ENCODE data around the gene ADISSP. TPM values are rescaled to one million over a fixed set of nuclear protein-coding genes. Genes with fewer than 3 reads are reported as not detected.
A peak's percentile ranks its signal among the peaks of the same experiment; 100 is the strongest.

The ADISSP gene
- total RNA-seq, 2 experiments from 2014 or later, result 37.4 to 38.5 TPM

- no peaks in the 10 kb centered on the region for H3K9me3 Mint-ChIP-seq (ENCODE audit: insufficient read depth)
- H3K4me3 Mint-ChIP-seq, result no peak overlapping the region
- ChIA-PET POLR2A (interaction anchor here (0.8 kb wide), 1 partner anchor 15 kb away, joined by 3 read pairs; the partner anchor contains the start of gene ADISSP), CTCF (interaction anchor here (0.6 to 3.3 kb wide), 13 partner anchors 12 to 332 kb away, joined by 3 to 33 read pairs (median 3); partner anchors contain the start of genes ADISSP, AP5S1 and SPEF1)
- peaks cover 4% of the 10 kb centered on the region for H3K4me1 Mint-ChIP-seq (ENCODE audit: low read depth)
- ATAC-seq, result peak; percentile 71
- peak; percentile 72 for DNase-seq
- H3K27me3 Mint-ChIP-seq (ENCODE audit: low read depth), result no peaks in the 10 kb centered on the region
- no peak overlapping the region for H3K27ac Mint-ChIP-seq
- H3K36me3 Mint-ChIP-seq (ENCODE audit: low read depth), result peaks cover 10% of the 10 kb centered on the region
Observed at GRCh38 chr20:3753098-3753497, 14.5 kb downstream of the ADISSP start.

GRCh38 chr20:3752386-3752759 lies 15.2 kb downstream of the ADISSP start:
- H3K9me3 Mint-ChIP-seq (ENCODE audit: insufficient read depth), result no peaks in the 10 kb centered on the region
- no peak for DNase-seq
- ChIA-PET POLR2A (no interaction called here), CTCF (interaction anchor here (0.6 to 3.3 kb wide), 12 partner anchors 11 to 333 kb away, joined by 3 to 33 read pairs (median 4); partner anchors contain the start of genes ADISSP, AP5S1 and SPEF1)
- H3K27me3 Mint-ChIP-seq (ENCODE audit: low read depth), result no peaks in the 10 kb centered on the region
- no peak overlapping the region for H3K27ac Mint-ChIP-seq
- no peak for ATAC-seq
- H3K36me3 Mint-ChIP-seq (ENCODE audit: low read depth), result peaks cover 4% of the 10 kb centered on the region
- no peak overlapping the region for H3K4me3 Mint-ChIP-seq
- peaks cover 4% of the 10 kb centered on the region for H3K4me1 Mint-ChIP-seq (ENCODE audit: low read depth)

GRCh38 chr20:3751675-3752385 lies 15.7 kb downstream of the ADISSP start:
- no peaks in the 10 kb centered on the region for H3K27me3 Mint-ChIP-seq (ENCODE audit: low read depth)
- no peak overlapping the region for H3K27ac Mint-ChIP-seq
- POLR2A ChIA-PET, result no interaction called here

DNA sequence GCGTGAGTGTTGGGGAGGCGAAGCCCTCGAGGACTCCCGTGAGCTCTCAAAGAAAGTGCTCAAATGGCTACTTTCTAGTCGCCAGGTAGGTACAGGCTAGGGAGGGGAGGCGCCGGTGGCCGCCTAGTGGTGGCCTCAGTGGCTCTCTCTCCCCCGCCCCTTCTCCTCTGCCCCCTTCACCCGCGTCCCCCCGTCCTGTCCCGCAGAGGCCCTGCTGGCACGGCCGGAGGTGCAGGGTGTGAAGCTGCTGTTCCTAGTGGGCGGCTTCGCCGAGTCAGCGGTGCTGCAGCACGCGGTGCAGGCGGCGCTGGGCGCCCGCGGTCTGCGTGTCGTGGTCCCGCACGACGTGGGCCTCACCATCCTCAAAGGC lies 16.3 kb downstream of the ADISSP start:
- Mint-ChIP-seq H3K27ac (no peak overlapping the region), H3K9me3 (ENCODE audit: insufficient read depth) (no peaks in the 10 kb centered on the region), H3K36me3 (ENCODE audit: low read depth) (no peaks in the 10 kb centered on the region), H3K4me3 (no peak overlapping the region), H3K27me3 (ENCODE audit: low read depth) (no peaks in the 10 kb centered on the region), H3K4me1 (ENCODE audit: low read depth) (peaks cover 4% of the 10 kb centered on the region)
- DNase-seq (no peak), ATAC-seq (no peak)
- ChIA-PET CTCF (interaction anchor here (0.8 to 3.1 kb wide), 8 partner anchors 8 to 188 kb away, joined by 3 to 11 read pairs (median 4); partner anchors contain the start of genes ADISSP and CENPB), POLR2A (no interaction called here)

More at GRCh38 chr20:3751675-3752385, 15.7 kb downstream of the ADISSP start:
- CTCF ChIA-PET, result interaction anchor here (0.9 to 3.3 kb wide), 6 partner anchors 9 to 104 kb away, joined by 3 to 33 read pairs (median 5); partner anchors contain the start of genes ADISSP and AP5S1
- Mint-ChIP-seq H3K4me3 (no peak overlapping the region), H3K4me1 (ENCODE audit: low read depth) (peaks cover 4% of the 10 kb centered on the region), H3K9me3 (ENCODE audit: insufficient read depth) (no peaks in the 10 kb centered on the region), H3K36me3 (ENCODE audit: low read depth) (peaks cover 2% of the 10 kb centered on the region)
- ATAC-seq (peak; percentile 15), DNase-seq (peak; percentile 27)

GRCh38 chr20:3749689-3750531 lies 17.6 kb downstream of the ADISSP start:
- no peak overlapping the region for H3K27ac Mint-ChIP-seq
- ATAC-seq (peak; percentile 48), DNase-seq (peak; percentile 34)
- no peaks in the 10 kb centered on the region for H3K36me3 Mint-ChIP-seq (ENCODE audit: low read depth)
- no peaks in the 10 kb centered on the region for H3K9me3 Mint-ChIP-seq (ENCODE audit: insufficient read depth)
- ChIA-PET CTCF (interaction anchor here (0.7 to 3.1 kb wide), 6 partner anchors 13 to 87 kb away, joined by 3 to 11 read pairs (median 3); partner anchors contain the start of gene CENPB), POLR2A (no interaction called here)
- peaks cover 11% of the 10 kb centered on the region for H3K4me1 Mint-ChIP-seq (ENCODE audit: low read depth)
- H3K27me3 Mint-ChIP-seq (ENCODE audit: low read depth), result no peaks in the 10 kb centered on the region
- H3K4me3 Mint-ChIP-seq, result no peak overlapping the region

DNA sequence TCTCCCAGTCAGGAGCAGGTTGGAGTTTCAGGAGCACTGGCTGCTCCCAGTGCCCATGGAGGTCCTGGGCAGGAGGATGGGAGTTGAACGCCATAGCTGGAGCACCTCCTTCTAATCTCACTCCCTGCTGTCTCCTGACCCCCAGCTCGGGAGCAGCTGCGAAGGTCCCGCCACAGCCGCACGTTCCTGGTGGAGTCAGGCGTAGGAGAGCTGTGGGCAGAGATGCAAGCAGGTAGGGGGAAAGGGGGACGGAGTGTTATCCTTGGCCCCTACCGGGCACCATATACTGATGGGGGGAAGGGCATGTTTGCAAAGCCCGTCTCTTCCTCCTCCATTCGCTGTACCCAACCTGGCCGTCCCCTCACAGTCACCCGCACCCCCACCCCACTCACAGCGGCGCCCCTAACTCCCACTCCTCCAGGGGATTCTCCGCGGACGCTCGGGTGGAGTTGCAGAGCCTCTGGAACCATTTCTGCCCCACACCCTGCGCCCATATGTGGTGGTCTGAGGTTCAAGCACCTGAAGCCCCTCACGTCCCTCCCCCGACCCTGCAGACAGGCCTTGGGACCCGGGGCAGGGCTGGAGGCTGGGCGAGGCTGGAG lies 18.4 kb downstream of the ADISSP start:
- no peak for DNase-seq
- no peak overlapping the region for H3K4me3 Mint-ChIP-seq
- peaks cover 7% of the 10 kb centered on the region for H3K27me3 Mint-ChIP-seq (ENCODE audit: low read depth)
- POLR2A ChIA-PET, result no interaction called here
- CTCF ChIA-PET, result interaction anchor here (0.7 to 3.1 kb wide), 5 partner anchors 12 to 88 kb away, joined by 3 to 11 read pairs (median 4); no protein-coding TSS in a partner anchor
- H3K4me1 Mint-ChIP-seq (ENCODE audit: low read depth), result peaks cover 18% of the 10 kb centered on the region
- H3K36me3 Mint-ChIP-seq (ENCODE audit: low read depth), result no peaks in the 10 kb centered on the region
- ATAC-seq, result no peak
- no peak overlapping the region for H3K27ac Mint-ChIP-seq
- H3K9me3 Mint-ChIP-seq (ENCODE audit: insufficient read depth), result no peaks in the 10 kb centered on the region

DNA sequence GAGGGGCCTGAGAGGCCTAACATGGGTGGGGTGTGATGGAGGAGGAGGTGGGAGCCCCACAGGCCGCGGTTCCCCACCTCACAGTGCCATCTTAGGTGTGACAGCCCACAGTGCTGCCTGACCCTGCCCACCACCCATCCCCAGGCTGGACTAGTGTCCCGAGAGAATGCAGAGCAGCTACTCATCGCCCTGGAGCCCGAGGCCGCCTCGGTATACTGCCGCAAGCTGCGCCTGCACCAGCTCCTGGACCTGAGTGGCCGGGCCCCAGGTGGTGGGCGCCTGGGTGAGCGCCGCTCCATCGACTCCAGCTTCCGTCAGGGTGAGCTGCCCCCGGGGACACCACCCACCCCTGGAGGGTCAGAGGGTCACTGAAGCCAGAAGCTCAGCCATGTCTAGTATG lies 19.5 kb downstream of the ADISSP start:
- ATAC-seq (no peak), DNase-seq (no peak)
- H3K4me1 Mint-ChIP-seq (ENCODE audit: low read depth), result peaks cover 19% of the 10 kb centered on the region
- H3K36me3 Mint-ChIP-seq (ENCODE audit: low read depth), result no peaks in the 10 kb centered on the region
- H3K4me3 Mint-ChIP-seq, result no peak overlapping the region
- POLR2A ChIA-PET, result no interaction called here
- CTCF ChIA-PET, result interaction anchor here (0.6 to 2.7 kb wide), 6 partner anchors 9 to 132 kb away, joined by 3 to 9 read pairs (median 3); no protein-coding TSS in a partner anchor
- H3K27me3 Mint-ChIP-seq (ENCODE audit: low read depth), result peaks cover 8% of the 10 kb centered on the region
- no peaks in the 10 kb centered on the region for H3K9me3 Mint-ChIP-seq (ENCODE audit: insufficient read depth)
- H3K27ac Mint-ChIP-seq, result no peak overlapping the region

GRCh38 chr20:3747471-3747870 lies 20.1 kb downstream of the ADISSP start:
- ChIA-PET CTCF (interaction anchor here (0.8 to 2.7 kb wide), 4 partner anchors 10 to 71 kb away, joined by 3 to 9 read pairs (median 4); no protein-coding TSS in a partner anchor), POLR2A (no interaction called here)
- H3K9me3 Mint-ChIP-seq (ENCODE audit: insufficient read depth), result no peaks in the 10 kb centered on the region
- DNase-seq (no peak), ATAC-seq (no peak)
- H3K27me3 Mint-ChIP-seq (ENCODE audit: low read depth), result peaks cover 8% of the 10 kb centered on the region
- no peak overlapping the region for H3K4me3 Mint-ChIP-seq
- H3K27ac Mint-ChIP-seq, result no peak overlapping the region
- H3K4me1 Mint-ChIP-seq (ENCODE audit: low read depth), result peaks cover 19% of the 10 kb centered on the region
- H3K36me3 Mint-ChIP-seq (ENCODE audit: low read depth), result no peaks in the 10 kb centered on the region

GRCh38 chr20:3745686-3746173 lies 21.8 kb downstream of the ADISSP start:
- peaks cover 15% of the 10 kb centered on the region for H3K4me1 Mint-ChIP-seq (ENCODE audit: low read depth)
- ATAC-seq (no peak), DNase-seq (no peak)
- no peaks in the 10 kb centered on the region for H3K36me3 Mint-ChIP-seq (ENCODE audit: low read depth)
- CTCF ChIA-PET, result interaction anchor here (0.7 to 1.6 kb wide), 3 partner anchors 9 to 32 kb away, joined by 3 to 4 read pairs (median 3); partner anchors contain the start of gene ADISSP
- POLR2A ChIA-PET, result no interaction called here
- no peak overlapping the region for H3K4me3 Mint-ChIP-seq
- H3K9me3 Mint-ChIP-seq (ENCODE audit: insufficient read depth), result no peaks in the 10 kb centered on the region
- H3K27me3 Mint-ChIP-seq (ENCODE audit: low read depth), result peaks cover 8% of the 10 kb centered on the region
- H3K27ac Mint-ChIP-seq, result no peak overlapping the region

GRCh38 chr20:3744806-3745685 lies 22.5 kb downstream of the ADISSP start:
- ChIA-PET CTCF (interaction anchor here (0.7 to 2.1 kb wide), 5 partner anchors 10 to 67 kb away, joined by 3 to 9 read pairs (median 3); partner anchors contain the start of gene ADISSP), POLR2A (no interaction called here)
- ATAC-seq, result peak; percentile 76
- peak overlapping the region; percentile 41 for H3K4me3 Mint-ChIP-seq
- no peaks in the 10 kb centered on the region for H3K36me3 Mint-ChIP-seq (ENCODE audit: low read depth)
- DNase-seq, result peak; percentile 73
- no peaks in the 10 kb centered on the region for H3K9me3 Mint-ChIP-seq (ENCODE audit: insufficient read depth)
- H3K27ac Mint-ChIP-seq, result no peak overlapping the region
- peaks cover 15% of the 10 kb centered on the region for H3K4me1 Mint-ChIP-seq (ENCODE audit: low read depth)
- peaks cover 8% of the 10 kb centered on the region for H3K27me3 Mint-ChIP-seq (ENCODE audit: low read depth)
